Heart right ventricle (tissue), 16 donors: ENCODE results near the gene CREBRF. TPM values are rescaled to one million over a fixed set of nuclear protein-coding genes. Genes with fewer than 3 reads are reported as not detected.

Source experiments
- ATAC-seq, 8 donors: fragments of 200-7000 bp; cut with Tn5 transposase; one replicate each; pipeline ENCODE4 v1.9.1; 2020; ENCODE audit warnings: mild to moderate bottlenecking in 8 of 8, moderate library complexity in 8 of 8, moderate number of reproducible peaks in 1 of 8
- DNase-seq, 2 donors: peaks; one replicate each; pipeline ENCODE4 v3.0.0-alpha.2; 2020
- H3K27ac ChIP-seq, 10 donors: fragments of 200-600 bp; sonication (generic) in 2 of 10; one replicate each; pipeline versions ENCODE4 v1.5.0 to v1.8.0; 2020 to 2022; ENCODE audit warnings: mild to moderate bottlenecking in 3 of 10
- H3K27me3 ChIP-seq, 7 donors: fragments of 200-600 bp; one replicate each; pipeline ENCODE4 v1.8.0; 2021 to 2022; ENCODE audit warnings: mild to moderate bottlenecking in 2 of 7
- H3K36me3 ChIP-seq, 9 donors: fragments of 200-600 bp; sonication (generic) in 1 of 9; one replicate each; pipeline versions ENCODE4 v1.5.0 to v1.8.0; 2020 to 2022; ENCODE audit warnings: mild to moderate bottlenecking in 2 of 9
- H3K4me1 ChIP-seq, 9 donors: fragments of 200-600 bp; sonication (generic) in 1 of 9; one replicate each; pipeline versions ENCODE4 v1.5.0 to v1.8.0; 2020 to 2022; ENCODE audit warnings: mild to moderate bottlenecking in 4 of 9
- H3K4me3 ChIP-seq, 10 donors: fragments of 200-600 bp; sonication (generic) in 2 of 10; one replicate each; pipeline versions ENCODE4 v1.5.0 to v1.8.0; 2020 to 2022; ENCODE audit warnings: mild to moderate bottlenecking in 7 of 10, moderate library complexity in 2 of 10
- H3K9me3 ChIP-seq, 11 donors: fragments of 200-600 bp in 10 of 11; sonication (generic) in 2 of 11; one replicate each; pipeline versions ENCODE4 v1.5.0 to v1.8.0; 2013 to 2022; ENCODE audit warnings: mild to moderate bottlenecking in 2 of 11, control low read depth in 1 of 11, moderate library complexity in 1 of 11
- CTCF ChIP-seq, 9 donors: fragments of 200-600 bp; sonication (generic) in 2 of 9; IDR thresholded peaks; one replicate each; pipeline versions ENCODE4 v1.5.0 to v1.8.0; 2021 to 2022; ENCODE audit warnings: antibody characterized with exemption in 9 of 9, mild to moderate bottlenecking in 5 of 9, moderate library complexity in 1 of 9
- WGBS, 2 donors: extraction: QIAGEN DNeasy Blood & Tissue Kit; methylation state at CpG; one replicate each; pipeline ENCODE4 v1.1.7; 2013; ENCODE audit warnings: inconsistent platforms in 1 of 2; 5-methylcytosine and 5-hydroxymethylcytosine counted together
- intact Hi-C, 10 donors: fragments of 100-400 bp; cut with DNase I; formaldehyde crosslinking; loops; one replicate each; pipeline versions ENCODE4 v1.11.1 to v1.14.2; 2022
- polyA plus RNA-seq, 2 donors: library from polyadenylated mRNA; stranded (reverse); fragments of 200-250 nt; gene quantifications; one replicate each; pipeline ENCODE4 v1.2.3, GENCODE V29; 2013
- total RNA-seq, 10 donors: library from RNA; stranded (reverse); fragmentation: NEBNext Ultra II Directional in 3 of 10; extraction: Animal tissue kit (Norgen Biotek cat#: 25700) in 3 of 10; gene quantifications; one replicate each; pipeline versions ENCODE4 v1.2.1 to v1.2.4, GENCODE V29; 2021 to 2023
- donor health status: Arrhythmogenic right ventricular cardiomyopathy.
- donor health status: ischemic (EF 13 %, LVEDD 7.1; RV severe dilation, severe dysfunction).
- donor health status: healthy with polysubstance abuse.
- donor health status: DM: no; HTN: yes; CAD: no.
- donor health status: DM: no; HTN: no; CAD: no.
- donor health status: ischemic (EF 25% LVEDD 6.9; RV normal size, moderate dysfunction).
- donor health status: ischemic (EF 25% LVEDD 5.7; RV mildly dilated, moderate dysfunction).
- donor health status: healthy.
- donor health status: DM: yes; HTN: yes; CAD: no.
- donor health status: Ischemic cardiomyopathy.
- donor health status: ischemic (EF 35%, LVEDD 5.7; RV mildly dilated, moderate dysfunction).
- donor health status: nonischemic (EF 11% LVEDD 7.7; RV severe dilation, severe dysfunction).
- donor health status: DM: yes; HTN: yes; CAD: no.
- donor health status: PGD.
- donor health status: ischemic (EF 29% LVEDD 5.4; RV normal size, mild dysfunction).
- donor health status: nonischemic (EF 23%, LVEDD 6.1; RV moderate dilation, normal function).

CREBRF gene
- total and polyA plus RNA-seq, 12 donors, result 1.5 to 31.1 (median 27.7) TPM

- DNase-seq (no peak), ATAC-seq (no peak)
- 74 to 76% methylated on average over 5 of the region's 5 CpGs for WGBS, 2 donors
- Histone ChIP-seq H3K9me3 (no peaks in the 10 kb centered on the region), H3K4me1 (peaks cover 0 to 15% (median 4%) of the 10 kb centered on the region in 9 donors), H3K27ac (no peak overlapping the region), H3K36me3 (no peaks in the 10 kb centered on the region), H3K27me3 (peaks cover 0 to 8% (median 0%) of the 10 kb centered on the region in 7 donors), H3K4me3 (no peak overlapping the region)
- intact Hi-C loops, result loop anchor here in 3 of 10 donors (10.0 kb wide), 1 partner anchor 67 kb away; the partner anchor contains the start of gene ATP6V0E1 (in 3 of the 3)
- no peak for TF ChIP-seq CTCF (IDR thresholded peaks at IDR 0.05)
Observed at GRCh38 chr5:173051746-173052145, 4.4 kb upstream of the CREBRF start.

- intact Hi-C loops, result loop anchor here in 3 of 10 donors (10.0 kb wide), 1 partner anchor 68 kb away; the partner anchor contains the start of gene ATP6V0E1 (in 3 of the 3)
- 70 to 77% methylated on average over 3 of the region's 3 CpGs for WGBS, 2 donors
- ATAC-seq, result no peak
Observed at GRCh38 chr5:173053041-173053440, 3.1 kb upstream of the CREBRF start.

GRCh38 chr5:173055042-173055721 lies 970 bp upstream of the CREBRF start:
- Histone ChIP-seq H3K36me3 (peaks cover 0 to under 1% (median 0%) of the 10 kb centered on the region in 9 donors), H3K4me1 (peaks cover 0 to 36% (median 27%) of the 10 kb centered on the region in 9 donors), H3K9me3 (no peaks in the 10 kb centered on the region), H3K27me3 (peaks cover 0 to 8% (median 0%) of the 10 kb centered on the region in 7 donors), H3K27ac (peak overlapping the region in 4 of 10 donors; percentile 39 to 99 (median 96)), H3K4me3 (peak overlapping the region in 9 of 10 donors; percentile 85 to 100 (median 100))
- intact Hi-C loops, result loop anchor here in 7 of 10 donors (2.0 to 10.0 kb wide), 5 partner anchors 38 to 73 kb away; partner anchors contain the start of gene ATP6V0E1 (in 5 of the 7)
- WGBS, 2 donors, result 30% methylated on average over 10 of the region's 10 CpGs
- no peak for TF ChIP-seq CTCF (IDR thresholded peaks at IDR 0.05)
- ATAC-seq, result no peak
- DNase-seq, result no peak

More at GRCh38 chr5:173053041-173053440, 3.1 kb upstream of the CREBRF start:
- Histone ChIP-seq H3K9me3 (no peaks in the 10 kb centered on the region), H3K4me3 (no peak overlapping the region), H3K36me3 (no peaks in the 10 kb centered on the region), H3K4me1 (peaks cover 0 to 20% (median 10%) of the 10 kb centered on the region in 9 donors), H3K27me3 (peaks cover 0 to 8% (median 0%) of the 10 kb centered on the region in 7 donors), H3K27ac (no peak overlapping the region)
- no peak for DNase-seq
- no peak for TF ChIP-seq CTCF (IDR thresholded peaks at IDR 0.05)

DNA sequence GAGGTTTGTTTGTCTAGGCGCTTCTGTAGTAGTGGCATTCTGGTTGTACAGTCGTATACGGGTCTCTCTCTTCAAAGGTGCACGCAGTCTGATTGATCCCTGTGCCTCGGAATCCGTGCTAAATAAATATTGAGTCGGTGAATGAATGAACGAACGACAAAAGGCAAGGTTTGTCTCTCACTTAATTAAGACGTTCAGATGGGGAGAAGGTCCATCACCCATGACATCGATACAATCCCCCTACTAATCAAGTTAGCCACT lies 500 bp upstream of the CREBRF start:
- WGBS, 2 donors, result 1% methylated on average over 11 of the region's 11 CpGs
- peaks cover 0 to 7% (median 0%) of the 10 kb centered on the region in 7 donors for H3K27me3 ChIP-seq
- ATAC-seq (no peak), DNase-seq (no peak)
- TF ChIP-seq CTCF (IDR thresholded peaks at IDR 0.05), result no peak
- peaks cover 0 to 37% (median 31%) of the 10 kb centered on the region in 9 donors for H3K4me1 ChIP-seq
- intact Hi-C loops, result loop anchor here in 7 of 10 donors (2.0 to 10.0 kb wide), 5 partner anchors 38 to 73 kb away; partner anchors contain the start of gene ATP6V0E1 (in 5 of the 7)
- no peaks in the 10 kb centered on the region for H3K9me3 ChIP-seq
- H3K36me3 ChIP-seq, result peaks cover 0 to 5% (median 0%) of the 10 kb centered on the region in 9 donors
- H3K27ac ChIP-seq, result peak overlapping the region in 6 of 10 donors; percentile 39 to 99 (median 98)
- H3K4me3 ChIP-seq, result peak overlapping the region; percentile 85 to 100 (median 100)
